Measurements from ENCODE around the gene PARVA. TPM values are rescaled to one million over a fixed set of nuclear protein-coding genes. Genes with fewer than 3 reads are reported as not detected.

The PARVA gene
- total RNA-seq, 1 experiment from 2014 or later, result 18.1 TPM

- H3K79me2 ChIP-seq (ENCODE audit: insufficient read depth, low read length), result no peaks in the 10 kb centered on the region
- no peak overlapping the region for H3K27ac ChIP-seq (ENCODE audit: insufficient read length, low read depth, low read length)
Observed at GRCh38 chr11:12434325-12434654, 56.9 kb downstream of the PARVA start.

More at GRCh38 chr11:12434325-12434654, 56.9 kb downstream of the PARVA start:
- Mint-ChIP-seq H3K4me1 (peaks cover 8 to 12% of the 10 kb centered on the region in 2 experiments; a peak in 3 of 4 replicates), H3K27ac (peak overlapping the region in 1 of 3 experiments; percentile 40; a peak in 1 of 7 replicates), H3K9me3 (no peaks in the 10 kb centered on the region), H3K4me3 (no peak overlapping the region), H3K27me3 (ENCODE audit: low read depth) (no peaks in the 10 kb centered on the region), H3K36me3 (ENCODE audit: insufficient read depth in 1 of 3, low read depth in 3 of 3) (no peaks in the 10 kb centered on the region; a peak in 1 of 7 replicates)
- H2BK5ac ChIP-seq (ENCODE audit: insufficient read length, low read length), result no peak overlapping the region
- H3K4me2 ChIP-seq (ENCODE audit: insufficient read depth, insufficient read length, low read length), result no peak overlapping the region
- no peak for TF ChIP-seq CTCF (conservative IDR thresholded peaks at IDR 0.05)
- no peaks in the 10 kb centered on the region for H3K79me1 ChIP-seq (ENCODE audit: insufficient read depth, low read depth, low read length, poor library complexity, severe bottlenecking)
- H2AFZ ChIP-seq (ENCODE audit: low read length), result no peak overlapping the region
- no peak overlapping the region for H3K9ac ChIP-seq (ENCODE audit: extremely low read depth, insufficient read length, low read length)
- no peak overlapping the region for H3K56ac ChIP-seq (ENCODE audit: insufficient read length, low read depth, low read length)
- H4K91ac ChIP-seq (ENCODE audit: insufficient read length, low read depth, low read length), result no peak overlapping the region
- no peaks in the 10 kb centered on the region for H3K9me3 ChIP-seq (ENCODE audit: control insufficient read depth, low read depth, low read length)
- no peaks in the 10 kb centered on the region for H3K27me3 ChIP-seq (ENCODE audit: insufficient read depth, low read length)
- H2BK12ac ChIP-seq (ENCODE audit: insufficient read length, low read depth, low read length), result no peak overlapping the region
- DNase-seq, result no peak
- no peak overlapping the region for H3K18ac ChIP-seq (ENCODE audit: insufficient read length, low read depth, low read length)
- no peak overlapping the region for H2BK120ac ChIP-seq (ENCODE audit: low read depth, low read length, poor library complexity, severe bottlenecking)
- no peak overlapping the region for H3K4ac ChIP-seq (ENCODE audit: low read depth, low read length)
- no peak overlapping the region for H2AK5ac ChIP-seq (ENCODE audit: insufficient read length, low read length)
- WGBS (ENCODE audit: extremely low coverage, insufficient read length, low lambda C conversion rate), result no CpG with 5 or more reads among the region's 4 CpGs
- no peak overlapping the region for H3T11ph ChIP-seq (ENCODE audit: low read length)
- H4K5ac ChIP-seq (ENCODE audit: insufficient read length, low read depth, low read length), result no peak overlapping the region
- H3K4me1 ChIP-seq (ENCODE audit: insufficient read depth, low read length), result peaks cover 2% of the 10 kb centered on the region; the same call in 1 of the 2 replicates
- no peak overlapping the region for H3K23ac ChIP-seq (ENCODE audit: insufficient read length, low read depth, low read length)
- H2BK20ac ChIP-seq (ENCODE audit: low read depth, low read length, poor library complexity, severe bottlenecking), result no peak overlapping the region
- H3K23me2 ChIP-seq (ENCODE audit: insufficient read length, low read depth, low read length, poor library complexity, severe bottlenecking), result no peaks in the 10 kb centered on the region
- no peak overlapping the region for H4K8ac ChIP-seq (replicated peaks; ENCODE audit: insufficient read length, low read depth, low read length)
- H4K20me1 ChIP-seq (ENCODE audit: control insufficient read depth, insufficient read depth, insufficient read length), result no peaks in the 10 kb centered on the region
- no peak overlapping the region for H2BK15ac ChIP-seq (ENCODE audit: low read depth, low read length)
- no peak overlapping the region for H3K14ac ChIP-seq (ENCODE audit: insufficient read depth, low read length)
